Activated T-cell treated with anti-CD3 and anti-CD28 coated beads, Interleukin-2, amount 50 U/mL, for 24 hours (primary cell): Measurements from ENCODE around the gene LDHA.

Experiments
- DNase-seq: peaks from one replicate; pipeline ENCODE4 v3.0.0-alpha.2; 2020
- H3K27ac Mint-ChIP-seq: 2 replicates; pipeline ENCODE4 v1.8.0; 2020; ENCODE audit warnings: mild to moderate bottlenecking, mixed read lengths
- H3K27me3 Mint-ChIP-seq: 2 replicates; pipeline ENCODE4 v1.8.0; 2020; ENCODE audit warnings: mixed read lengths
- H3K36me3 Mint-ChIP-seq: 2 replicates; pipeline ENCODE4 v1.8.0; 2020; ENCODE audit warnings: low read depth, mixed read lengths
- H3K4me1 Mint-ChIP-seq: 2 replicates; pipeline ENCODE4 v1.8.0; 2020; ENCODE audit warnings: low read depth, mixed read lengths
- H3K4me3 Mint-ChIP-seq: 2 replicates; pipeline ENCODE4 v1.8.0; 2020; ENCODE audit warnings: mild to moderate bottlenecking, moderate library complexity, mixed read lengths
- H3K9me3 Mint-ChIP-seq: 2 replicates; pipeline ENCODE4 v1.8.0; 2020; ENCODE audit warnings: mixed read lengths

The LDHA gene

DNA sequence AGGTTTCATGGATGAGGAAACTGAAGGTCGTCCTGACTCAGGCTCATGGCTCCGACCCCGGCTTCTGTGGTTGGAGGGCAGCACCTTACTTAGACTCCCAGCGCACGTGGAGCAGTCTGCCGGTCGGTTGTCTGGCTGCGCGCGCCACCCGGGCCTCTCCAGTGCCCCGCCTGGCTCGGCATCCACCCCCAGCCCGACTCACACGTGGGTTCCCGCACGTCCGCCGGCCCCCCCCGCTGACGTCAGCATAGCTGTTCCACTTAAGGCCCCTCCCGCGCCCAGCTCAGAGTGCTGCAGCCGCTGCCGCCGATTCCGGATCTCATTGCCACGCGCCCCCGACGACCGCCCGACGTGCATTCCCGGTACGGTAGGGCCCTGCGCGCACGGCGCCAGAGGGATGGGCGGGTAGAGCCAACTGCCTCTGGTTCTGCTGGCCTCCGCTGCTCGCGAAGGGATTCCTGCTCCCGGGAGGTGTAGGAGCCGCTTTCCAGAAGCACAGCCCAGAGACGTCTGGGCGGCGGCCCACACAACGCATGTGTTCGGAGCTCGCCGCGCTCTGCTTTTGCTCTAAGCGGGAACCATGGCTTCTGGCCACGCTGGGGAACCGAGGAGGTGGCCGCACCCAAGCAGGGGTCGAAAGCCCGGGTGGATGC lies at the start of gene LDHA:
TSS of gene LDHA (plus strand) at position 289 of the 653 bp plus-strand sequence. CDS start 2,280 bp downstream, outside the sequence.
- Mint-ChIP-seq H3K27me3 (no peaks in the 10 kb centered on the region), H3K27ac (peak within 1 kb of the TSS; percentile 99), H3K4me1 (peaks cover 59% of the 10 kb centered on the region), H3K4me3 (peak within 1 kb of the TSS; percentile 99), H3K9me3 (no peaks in the 10 kb centered on the region), H3K36me3 (peaks cover 53% of the 10 kb centered on the region)
- peak; percentile 99 for DNase-seq

DNA sequence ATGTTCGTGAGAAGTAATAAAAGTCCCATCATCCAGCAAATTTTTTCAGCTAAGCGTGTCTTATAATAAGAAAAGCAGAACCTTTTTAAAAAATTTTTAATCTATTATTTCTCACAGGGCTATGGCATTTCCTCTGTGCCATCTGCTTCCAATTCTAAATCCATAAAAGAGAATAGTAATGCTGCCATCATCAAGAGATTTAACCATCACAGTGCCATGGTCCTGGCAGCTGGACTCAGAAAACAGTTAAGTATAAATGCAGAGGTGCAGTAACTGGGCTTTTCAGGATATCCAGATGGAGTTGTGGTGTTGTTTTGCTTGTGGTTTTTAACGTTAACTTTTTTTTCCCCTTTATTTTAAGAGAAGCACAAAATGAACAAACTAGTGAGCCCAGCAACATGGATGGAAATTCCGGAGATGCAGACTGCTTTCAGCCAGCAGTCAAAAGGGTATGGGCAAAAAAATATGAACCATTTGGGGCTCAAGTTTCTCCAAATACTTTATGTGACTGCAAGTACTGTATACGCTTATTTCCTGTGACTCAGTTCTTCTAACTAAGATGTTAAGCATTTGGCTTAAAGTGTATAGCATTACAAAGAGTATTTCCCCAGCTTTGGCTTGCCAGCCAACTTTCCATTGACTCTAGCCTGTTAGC lies 46.8 kb upstream of the LDHA start:
- H3K36me3 Mint-ChIP-seq: peaks cover 87% of the 10 kb centered on the region
- peak overlapping the region; percentile 72 for H3K27ac Mint-ChIP-seq

DNA sequence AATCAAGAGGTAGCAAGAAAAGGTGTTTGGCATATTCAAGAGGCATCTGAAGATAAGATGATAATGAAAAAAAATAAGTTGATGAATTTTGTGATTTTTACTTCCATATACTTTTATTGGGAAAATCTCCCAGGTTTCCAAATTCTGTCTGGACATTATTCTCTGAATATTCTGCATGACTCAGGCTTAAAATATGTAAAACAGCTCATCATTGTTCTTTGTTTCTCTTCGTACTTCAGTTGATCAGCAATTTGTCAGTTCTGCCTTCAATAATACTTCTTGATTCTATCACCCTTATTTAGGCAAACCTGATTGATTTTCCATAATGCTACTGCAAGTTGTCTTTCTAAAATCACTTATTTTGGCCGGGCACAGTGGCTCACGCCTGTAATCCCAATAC lies 41.8 kb upstream of the LDHA start:
- H3K4me1 Mint-ChIP-seq: peaks cover 3% of the 10 kb centered on the region
- H3K27ac Mint-ChIP-seq: peak overlapping the region; percentile 4
- H3K9me3 Mint-ChIP-seq: no peaks in the 10 kb centered on the region
- no peaks in the 10 kb centered on the region for H3K27me3 Mint-ChIP-seq
- H3K36me3 Mint-ChIP-seq: peaks cover 88% of the 10 kb centered on the region
- no peak overlapping the region for H3K4me3 Mint-ChIP-seq
- no peak for DNase-seq

More for the DNA sequence above, 46.8 kb upstream of the LDHA start:
- Mint-ChIP-seq H3K9me3 (no peaks in the 10 kb centered on the region), H3K4me3 (no peak overlapping the region), H3K27me3 (no peaks in the 10 kb centered on the region), H3K4me1 (peaks cover 3% of the 10 kb centered on the region)
- no peak for DNase-seq

DNA sequence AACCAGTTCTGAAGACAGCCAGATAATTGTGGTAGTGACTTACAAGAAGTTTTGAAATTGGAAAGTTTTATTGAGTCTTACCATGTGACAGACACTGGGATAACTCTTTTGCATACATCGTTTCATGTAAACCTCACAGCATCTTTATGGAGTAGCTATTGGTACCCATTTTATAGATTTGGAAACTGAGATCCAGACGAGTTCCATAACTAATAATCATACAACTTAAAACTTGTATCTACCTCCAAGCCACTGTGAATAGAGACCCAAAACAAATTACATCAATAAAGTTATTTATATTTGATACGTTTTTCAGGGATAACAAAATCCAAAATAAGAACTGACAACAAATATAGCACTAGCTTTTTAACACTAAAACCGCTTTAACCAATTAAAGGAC lies 35.7 kb upstream of the LDHA start:
- H3K36me3 Mint-ChIP-seq: peaks cover 80% of the 10 kb centered on the region
- no peaks in the 10 kb centered on the region for H3K9me3 Mint-ChIP-seq
- H3K27ac Mint-ChIP-seq: no peak overlapping the region
- H3K4me1 Mint-ChIP-seq: no peaks in the 10 kb centered on the region
- no peak for DNase-seq
- H3K4me3 Mint-ChIP-seq: no peak overlapping the region
- H3K27me3 Mint-ChIP-seq: no peaks in the 10 kb centered on the region

DNA sequence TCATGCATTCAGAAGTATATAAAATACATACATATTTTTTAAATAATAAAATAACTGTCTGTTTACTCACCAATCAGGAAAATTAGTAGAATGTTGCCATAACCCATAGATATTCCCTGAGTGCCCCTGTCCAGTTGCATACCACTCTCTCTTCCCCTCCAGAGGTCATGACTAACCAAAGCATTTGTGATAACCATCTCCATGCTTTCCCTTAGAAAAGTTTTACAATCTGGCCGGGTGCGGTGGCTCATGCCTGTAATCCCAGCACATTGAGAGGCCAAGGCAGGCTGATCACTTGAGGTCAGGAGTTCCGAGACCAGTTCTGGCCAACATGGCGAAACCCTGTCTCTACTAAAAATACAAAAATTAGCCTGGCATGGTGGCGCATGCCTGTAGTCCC lies 33.2 kb upstream of the LDHA start:
- DNase-seq: no peak
- Mint-ChIP-seq H3K27me3 (no peaks in the 10 kb centered on the region), H3K4me3 (no peak overlapping the region), H3K4me1 (no peaks in the 10 kb centered on the region), H3K27ac (no peak overlapping the region), H3K9me3 (no peaks in the 10 kb centered on the region), H3K36me3 (peaks cover 84% of the 10 kb centered on the region)

DNA sequence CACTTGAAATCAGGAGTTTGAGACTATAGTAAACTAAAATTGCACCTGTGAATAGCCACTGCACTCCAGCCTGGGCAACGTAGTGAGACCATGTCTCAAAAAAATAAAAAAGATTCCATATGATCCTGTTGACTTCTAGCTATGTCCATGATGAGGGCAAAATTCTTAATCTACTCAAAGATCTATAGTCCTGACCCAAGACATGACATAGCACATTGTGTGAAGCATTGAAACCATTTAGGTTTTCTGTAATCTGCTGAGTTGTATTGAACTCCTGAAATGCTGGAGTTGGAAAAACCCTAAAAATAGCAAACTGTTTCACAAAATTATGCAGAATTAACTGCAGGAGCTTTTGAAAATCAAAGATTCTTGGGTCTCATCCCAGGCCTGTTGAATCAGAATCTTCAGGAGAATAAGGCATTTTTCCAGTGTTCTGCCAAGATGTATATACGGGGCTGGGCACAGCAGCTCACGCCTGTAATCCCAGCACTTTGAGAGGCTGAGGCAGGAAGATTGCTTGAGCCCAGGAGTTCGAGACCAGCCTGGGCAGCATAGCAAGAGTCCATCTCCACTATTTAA lies 29.8 kb upstream of the LDHA start:
- peaks cover 74% of the 10 kb centered on the region for H3K36me3 Mint-ChIP-seq
- H3K4me3 Mint-ChIP-seq: no peak overlapping the region

DNA sequence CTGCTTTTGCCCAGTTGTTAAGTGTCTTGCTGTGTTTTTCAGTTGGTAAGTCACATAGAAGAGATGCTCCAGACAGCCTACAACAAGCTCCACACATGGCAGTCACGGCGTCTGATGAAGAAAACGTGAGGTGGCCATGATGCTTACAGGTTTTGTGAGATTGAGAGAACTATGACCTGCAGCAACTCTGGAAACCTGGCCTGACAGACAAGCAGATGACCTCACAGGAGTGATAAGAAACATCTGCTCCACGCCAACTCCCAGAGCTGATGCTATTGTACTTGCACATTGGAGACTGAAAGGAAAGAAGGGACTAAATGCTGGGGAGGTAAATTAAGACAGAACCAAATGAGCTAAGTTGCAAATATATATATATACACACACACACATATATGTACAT lies 28.6 kb upstream of the LDHA start:
- peak overlapping the region; percentile 37 for H3K27ac Mint-ChIP-seq
- H3K36me3 Mint-ChIP-seq: peaks cover 68% of the 10 kb centered on the region
- peaks cover 3% of the 10 kb centered on the region for H3K4me1 Mint-ChIP-seq
- no peak overlapping the region for H3K4me3 Mint-ChIP-seq
- no peak for DNase-seq
- H3K9me3 Mint-ChIP-seq: no peaks in the 10 kb centered on the region
- no peaks in the 10 kb centered on the region for H3K27me3 Mint-ChIP-seq

More for the DNA sequence above, 29.8 kb upstream of the LDHA start:
- Mint-ChIP-seq H3K9me3 (no peaks in the 10 kb centered on the region), H3K27me3 (no peaks in the 10 kb centered on the region), H3K4me1 (peaks cover 3% of the 10 kb centered on the region), H3K27ac (peak overlapping the region; percentile 62)
- DNase-seq: no peak

DNA sequence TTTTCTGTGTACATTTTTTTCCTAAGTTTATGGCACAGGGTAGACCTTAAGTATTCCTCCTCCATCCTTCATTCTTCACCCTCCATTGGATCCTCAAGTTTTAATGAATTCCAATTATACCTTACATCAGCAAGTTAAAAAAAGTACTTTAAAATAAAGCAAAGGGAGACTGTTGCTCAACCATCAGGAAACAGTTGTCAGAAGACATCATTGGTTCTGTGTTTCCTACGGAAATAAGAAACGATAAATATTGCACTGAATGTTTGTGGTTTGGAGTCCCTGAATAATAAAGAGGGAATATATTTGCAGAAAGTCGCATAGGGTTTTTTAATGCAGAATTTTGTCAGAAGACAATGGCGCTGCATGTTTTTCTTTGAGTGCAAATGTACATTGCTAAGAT lies 28.1 kb upstream of the LDHA start:
- Mint-ChIP-seq H3K27ac (peak overlapping the region; percentile 13), H3K27me3 (no peaks in the 10 kb centered on the region), H3K4me1 (peaks cover 3% of the 10 kb centered on the region), H3K9me3 (no peaks in the 10 kb centered on the region), H3K4me3 (no peak overlapping the region), H3K36me3 (peaks cover 66% of the 10 kb centered on the region)
- DNase-seq: no peak

DNA sequence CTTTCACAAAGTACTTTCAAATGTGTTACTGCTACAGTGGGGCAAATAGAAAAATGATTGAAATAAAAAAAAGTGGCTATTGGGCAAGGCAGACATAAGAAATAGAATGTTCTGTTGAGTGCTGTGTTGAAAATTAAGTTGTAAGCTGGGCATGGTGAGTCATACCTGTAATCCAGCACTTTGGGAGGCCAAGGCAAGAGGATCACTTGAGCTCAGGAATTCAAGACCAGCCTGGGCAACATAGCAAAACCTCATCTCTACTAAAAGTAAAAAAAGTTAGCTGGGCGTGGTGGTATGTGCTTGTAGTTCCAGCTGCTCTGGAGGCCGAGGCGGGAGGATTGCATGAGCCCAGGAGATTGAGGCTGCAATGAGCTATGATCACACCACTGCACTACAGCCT lies 26.9 kb upstream of the LDHA start:
- DNase-seq: no peak
- H3K27me3 Mint-ChIP-seq: no peaks in the 10 kb centered on the region
- H3K27ac Mint-ChIP-seq: no peak overlapping the region
- H3K9me3 Mint-ChIP-seq: no peaks in the 10 kb centered on the region
- H3K4me1 Mint-ChIP-seq: peaks cover 3% of the 10 kb centered on the region
- no peak overlapping the region for H3K4me3 Mint-ChIP-seq
- H3K36me3 Mint-ChIP-seq: peaks cover 57% of the 10 kb centered on the region

DNA sequence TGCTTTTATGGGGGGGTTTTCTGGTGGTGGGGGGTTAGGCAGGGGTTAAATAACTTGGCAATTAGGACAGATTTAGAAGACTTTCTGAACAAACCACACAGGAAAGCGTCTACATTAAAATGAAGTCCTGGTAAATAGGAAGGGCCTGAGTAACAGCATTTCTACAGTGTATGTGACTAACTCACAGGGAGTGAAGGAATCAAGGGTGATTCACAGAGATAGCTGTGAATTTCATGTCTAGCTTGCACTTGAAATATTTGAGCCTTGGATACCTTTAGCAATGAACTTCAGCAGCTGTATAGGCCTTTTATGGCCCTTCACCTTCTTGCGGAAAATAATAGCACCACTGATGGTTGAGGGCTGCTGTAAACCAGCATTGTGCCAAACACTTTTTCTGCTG lies 26.1 kb upstream of the LDHA start:
- no peak for DNase-seq
- Mint-ChIP-seq H3K36me3 (peaks cover 54% of the 10 kb centered on the region), H3K4me3 (no peak overlapping the region), H3K9me3 (no peaks in the 10 kb centered on the region), H3K27ac (no peak overlapping the region), H3K4me1 (peaks cover 3% of the 10 kb centered on the region), H3K27me3 (no peaks in the 10 kb centered on the region)

DNA sequence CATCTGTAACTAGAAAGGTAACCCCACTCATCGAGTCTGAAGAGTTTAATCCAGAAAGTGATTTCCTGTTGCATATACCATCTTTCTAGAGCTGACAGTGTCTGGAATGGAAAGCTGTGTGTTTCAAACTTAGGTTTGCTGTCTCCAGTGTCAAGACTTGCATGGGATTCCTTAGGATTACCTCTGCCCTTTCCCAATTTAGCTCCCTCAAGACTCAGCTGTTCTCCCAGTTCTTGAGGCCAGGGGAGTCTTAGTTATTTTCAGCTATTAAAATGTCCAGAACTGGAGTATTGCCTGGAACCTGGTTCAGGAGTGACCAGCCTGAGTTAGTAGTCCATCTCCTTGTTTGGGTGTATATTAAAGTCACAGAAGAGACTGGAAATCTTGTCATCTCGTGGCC lies 25.0 kb upstream of the LDHA start:
- H3K4me3 Mint-ChIP-seq: no peak overlapping the region
- peaks cover 3% of the 10 kb centered on the region for H3K4me1 Mint-ChIP-seq
- no peaks in the 10 kb centered on the region for H3K9me3 Mint-ChIP-seq
- no peaks in the 10 kb centered on the region for H3K27me3 Mint-ChIP-seq
- no peak overlapping the region for H3K27ac Mint-ChIP-seq
- H3K36me3 Mint-ChIP-seq: peaks cover 42% of the 10 kb centered on the region
- DNase-seq: no peak

DNA sequence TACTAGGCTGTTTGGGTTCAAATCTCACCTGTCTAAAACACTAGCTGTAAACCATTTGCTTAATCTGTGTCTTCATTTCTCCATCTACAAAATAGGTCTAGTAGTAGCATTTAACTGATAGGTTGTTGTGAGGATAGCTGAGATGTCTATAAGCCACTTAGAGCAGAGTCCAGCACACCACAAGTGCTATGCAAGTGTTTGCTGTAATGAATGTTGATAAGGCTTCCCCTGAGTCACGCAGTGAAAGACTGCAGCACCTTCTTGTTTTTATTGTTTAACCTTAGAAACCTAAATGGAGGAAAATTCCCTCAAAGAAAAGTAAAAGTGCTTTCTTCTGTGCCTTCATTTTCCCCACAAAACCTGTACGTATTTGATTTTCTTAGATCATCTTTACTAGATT lies 23.1 kb upstream of the LDHA start:
- H3K27me3 Mint-ChIP-seq: no peaks in the 10 kb centered on the region
- no peak overlapping the region for H3K27ac Mint-ChIP-seq
- peaks cover 27% of the 10 kb centered on the region for H3K36me3 Mint-ChIP-seq
- no peak for DNase-seq
- H3K4me1 Mint-ChIP-seq: peaks cover 3% of the 10 kb centered on the region
- no peaks in the 10 kb centered on the region for H3K9me3 Mint-ChIP-seq
- H3K4me3 Mint-ChIP-seq: no peak overlapping the region

DNA sequence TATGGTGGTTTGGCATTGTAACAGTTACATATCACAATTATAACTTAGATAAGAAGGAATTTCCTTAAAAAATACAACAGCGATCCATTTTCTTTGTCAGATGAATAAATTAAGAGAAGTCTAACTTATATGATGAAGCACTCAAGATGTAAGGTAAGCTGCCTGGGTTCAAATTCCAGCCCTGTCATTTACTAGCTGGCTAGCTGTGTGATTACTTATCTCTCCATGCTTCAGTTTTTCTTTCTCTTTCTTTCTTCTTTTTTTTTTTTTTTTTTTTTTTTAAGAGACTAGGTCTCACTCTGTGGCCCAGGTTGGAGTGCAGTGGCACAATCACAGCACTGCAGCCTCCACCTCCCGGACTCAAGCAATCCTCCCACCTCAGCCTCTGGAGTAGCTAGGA lies 22.2 kb upstream of the LDHA start:
- Mint-ChIP-seq H3K9me3 (no peaks in the 10 kb centered on the region), H3K27ac (no peak overlapping the region), H3K4me3 (no peak overlapping the region), H3K4me1 (peaks cover 2% of the 10 kb centered on the region), H3K36me3 (peaks cover 18% of the 10 kb centered on the region), H3K27me3 (no peaks in the 10 kb centered on the region)
- DNase-seq: no peak

DNA sequence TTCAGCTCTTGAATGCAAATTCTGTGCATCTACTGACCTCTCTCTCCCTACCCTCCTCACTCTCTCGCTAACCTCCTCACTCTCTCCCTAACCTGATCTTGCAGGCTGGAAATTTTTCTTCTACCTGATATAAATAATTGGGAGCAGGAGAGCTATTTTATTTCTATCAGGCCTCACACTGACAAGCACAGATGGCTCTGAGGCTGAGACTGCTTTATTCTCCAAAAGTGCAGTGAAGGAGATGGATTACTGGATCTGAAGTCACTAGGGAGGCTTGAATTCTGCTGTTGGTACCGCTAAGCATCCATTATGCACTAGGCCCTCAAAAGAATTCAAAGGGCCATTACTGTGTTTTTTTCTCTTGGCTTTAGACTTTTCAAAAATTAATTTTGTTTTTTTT lies 19.4 kb upstream of the LDHA start:
- H3K27me3 Mint-ChIP-seq: no peaks in the 10 kb centered on the region
- no peak overlapping the region for H3K4me3 Mint-ChIP-seq
- peaks cover 2% of the 10 kb centered on the region for H3K36me3 Mint-ChIP-seq
- DNase-seq: no peak
- no peak overlapping the region for H3K27ac Mint-ChIP-seq
- no peaks in the 10 kb centered on the region for H3K4me1 Mint-ChIP-seq
- no peaks in the 10 kb centered on the region for H3K9me3 Mint-ChIP-seq

DNA sequence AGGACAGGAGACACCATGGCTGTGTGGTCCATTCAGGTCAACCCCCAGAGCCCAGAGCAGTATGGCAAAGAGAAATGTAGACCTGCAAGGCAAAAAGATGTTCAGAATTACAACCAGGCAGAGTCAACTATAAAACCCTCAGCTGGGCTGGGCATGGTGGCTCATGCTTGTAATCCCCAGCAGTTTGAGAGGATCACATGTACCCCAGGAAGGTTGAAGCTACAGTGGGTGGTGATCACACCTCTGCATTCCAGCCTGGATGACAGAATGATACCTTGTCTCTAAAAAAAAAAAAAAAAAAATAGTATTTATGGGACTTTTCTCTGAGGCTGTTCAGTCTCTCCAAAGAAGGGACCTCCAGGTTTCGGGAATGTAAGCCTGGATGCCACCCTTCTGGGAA lies 18.4 kb upstream of the LDHA start:
- Mint-ChIP-seq H3K9me3 (no peaks in the 10 kb centered on the region), H3K27me3 (no peaks in the 10 kb centered on the region), H3K27ac (no peak overlapping the region), H3K4me1 (no peaks in the 10 kb centered on the region), H3K4me3 (no peak overlapping the region), H3K36me3 (peaks cover under 1% of the 10 kb centered on the region)
- DNase-seq: no peak
